Activated CD4-positive, alpha-beta T cell treated with anti-CD3 and anti-CD28 coated beads, Interleukin-2, amount 50 U/mL, for 4 hours (primary cell): ENCODE results near the gene POLR2J.
"Not testable (repeated sequence)": the region's sequence is repeated elsewhere in the genome, so short reads cannot be mapped to it uniquely, and the experiment has no call there.

Source experiments
- DNase-seq, 2 experiments: peaks; one replicate each; pipeline ENCODE4 v3.0.0-alpha.2; 2020

The POLR2J gene

DNA sequence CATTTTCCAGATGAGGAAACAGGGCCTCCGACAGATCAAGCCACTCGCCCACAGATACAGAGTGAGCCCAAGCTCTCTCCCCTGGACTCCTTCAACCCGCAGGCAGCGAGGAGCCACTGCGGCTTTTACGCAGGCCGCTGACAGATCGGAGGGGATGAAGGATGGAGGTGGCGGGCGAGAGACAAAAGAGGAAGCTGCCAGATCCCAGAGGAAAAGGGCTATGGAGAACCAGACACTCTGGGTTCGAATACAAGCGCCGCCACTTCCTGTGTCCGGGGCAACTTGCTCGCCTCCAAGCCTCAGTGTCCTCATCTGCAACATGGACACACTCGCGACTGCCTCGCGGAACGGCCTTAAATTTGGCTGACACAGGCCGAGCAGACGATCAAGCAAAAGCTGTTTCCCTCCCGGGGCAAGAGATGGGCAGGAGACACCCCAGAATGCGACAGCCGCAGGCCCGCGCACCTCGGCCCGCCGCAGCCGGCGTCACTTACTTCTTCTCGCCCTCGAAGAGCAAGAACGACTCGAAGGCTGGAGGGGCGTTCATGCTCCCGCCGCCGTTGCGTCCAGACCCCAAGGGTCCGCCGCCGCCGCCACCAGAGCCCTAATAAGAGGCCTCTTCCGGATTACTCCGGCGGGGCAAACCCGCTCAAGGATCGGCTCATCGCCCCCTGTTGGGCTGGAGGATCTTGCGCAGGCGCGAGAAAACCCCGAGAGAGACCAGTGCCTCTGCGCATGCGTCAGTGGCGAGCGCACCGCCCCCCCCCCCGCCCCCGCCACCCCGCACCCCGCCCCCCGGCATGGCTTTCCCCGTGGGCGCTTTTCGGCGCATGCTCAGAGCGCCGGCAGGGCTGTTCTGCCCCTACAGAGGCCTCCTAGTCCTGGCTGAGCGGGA lies at the start of gene POLR2J:
TSS of gene POLR2J (minus strand) at position 609 of the 895 bp plus-strand sequence. CDS start at position 547, 62 bp downstream.
- DNase-seq = peak; percentile 84 to 86

DNA sequence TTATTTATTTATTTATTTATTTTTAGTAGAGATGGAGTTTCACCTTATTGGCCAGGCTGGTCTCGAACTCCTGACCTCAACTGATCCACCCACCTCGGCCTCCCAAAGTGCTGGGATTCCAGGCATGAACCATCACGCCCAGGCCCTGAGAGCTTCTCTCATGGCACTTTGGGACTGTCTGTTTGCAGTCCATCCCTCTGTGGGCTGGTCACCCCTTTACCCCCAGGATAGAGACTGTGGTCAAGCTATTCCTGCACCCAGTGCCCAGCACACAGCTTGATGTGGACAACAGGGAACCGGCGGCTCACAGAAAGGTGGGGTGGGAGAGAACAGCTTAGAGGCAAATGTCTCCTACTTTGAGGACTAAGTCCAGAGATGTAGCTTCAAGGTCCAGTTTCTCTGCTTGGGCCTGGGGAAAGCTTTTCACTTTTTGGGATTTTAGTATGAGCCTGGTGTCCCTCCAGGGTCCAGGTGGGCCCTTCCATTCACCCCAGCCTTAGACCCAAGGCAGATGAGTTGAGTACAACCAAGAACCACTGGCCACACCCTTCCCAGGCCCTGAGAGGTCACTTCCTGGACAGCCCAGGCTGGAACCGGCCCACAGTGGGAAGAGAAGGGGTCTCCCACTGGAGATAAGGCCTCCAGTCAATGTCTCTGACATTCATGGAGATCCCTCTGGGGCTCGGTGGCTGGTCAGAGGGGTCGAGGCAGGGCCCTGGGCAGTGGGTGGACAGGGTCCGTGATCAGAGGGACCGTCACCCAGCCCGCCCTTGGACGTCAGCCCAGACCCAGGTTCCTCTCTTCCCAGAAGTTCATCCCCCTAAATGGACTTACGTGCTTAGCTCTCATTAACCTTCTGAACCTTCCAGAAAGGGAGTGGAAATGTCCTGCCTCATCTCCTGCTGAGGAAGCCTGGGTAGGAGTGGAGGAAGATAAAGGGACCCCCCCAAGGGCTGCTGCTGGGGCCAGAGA lies 49.4 kb upstream of the POLR2J start:
- DNase-seq = not testable (repeated sequence)

DNA sequence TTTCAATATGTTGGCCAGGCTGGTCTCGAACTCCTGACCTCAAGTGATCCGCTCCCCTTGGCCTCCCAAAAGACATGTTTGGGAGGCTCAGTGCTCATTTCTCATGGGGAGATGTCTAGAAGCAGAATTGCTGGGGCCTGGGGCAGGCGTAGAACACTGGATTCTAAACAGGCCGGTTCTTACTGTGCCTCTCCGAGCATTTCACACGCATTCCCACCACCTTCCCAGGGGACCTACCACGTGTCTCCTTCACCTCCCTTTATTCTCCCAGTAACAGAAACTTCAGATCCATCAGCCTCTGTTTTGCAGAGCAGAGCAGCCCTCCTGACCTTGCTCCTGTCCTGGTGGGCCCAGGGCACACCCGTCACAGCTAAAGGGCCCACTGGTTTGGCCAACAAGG lies 48.5 kb upstream of the POLR2J start:
- not testable (repeated sequence) for DNase-seq

DNA sequence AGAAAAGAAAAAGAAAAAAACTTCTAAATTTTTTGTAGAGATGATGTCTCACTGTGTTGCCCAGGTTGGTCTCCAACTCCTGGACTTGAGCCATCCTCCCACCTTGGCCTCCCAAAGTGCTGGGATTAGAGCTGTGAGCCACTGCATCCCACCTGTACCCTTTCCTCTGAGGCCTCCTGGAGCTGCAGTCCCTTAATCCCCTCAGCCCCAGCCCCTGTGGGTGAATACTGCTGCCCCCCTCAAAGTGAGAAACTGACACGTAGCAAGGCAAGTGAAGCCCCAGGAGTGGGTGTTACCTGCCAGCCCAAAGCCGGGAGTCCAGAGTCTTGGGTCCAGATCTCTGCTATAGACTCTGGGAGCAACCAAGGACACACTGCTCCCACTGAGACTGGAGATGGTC lies 46.1 kb upstream of the POLR2J start:
- not testable (repeated sequence) for DNase-seq

DNA sequence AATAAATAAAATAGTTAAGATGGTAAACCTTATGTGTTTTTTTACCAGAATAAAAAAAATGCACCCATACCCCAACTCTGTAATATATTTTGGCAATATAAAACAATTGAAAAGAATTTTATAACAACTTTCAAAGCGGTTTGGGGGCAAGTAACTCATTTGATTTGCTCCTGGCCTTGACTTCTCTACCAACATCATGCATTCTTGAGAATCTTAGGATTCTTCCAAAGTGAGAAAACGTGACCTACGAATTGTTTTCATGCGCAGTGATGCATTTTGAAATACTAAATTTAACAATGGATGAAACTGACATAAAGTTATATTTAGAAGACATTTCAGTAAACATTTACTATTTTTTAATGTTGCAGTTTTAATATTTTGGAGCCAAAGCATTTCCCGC lies 42.1 kb upstream of the POLR2J start:
- DNase-seq = not testable (repeated sequence)

DNA sequence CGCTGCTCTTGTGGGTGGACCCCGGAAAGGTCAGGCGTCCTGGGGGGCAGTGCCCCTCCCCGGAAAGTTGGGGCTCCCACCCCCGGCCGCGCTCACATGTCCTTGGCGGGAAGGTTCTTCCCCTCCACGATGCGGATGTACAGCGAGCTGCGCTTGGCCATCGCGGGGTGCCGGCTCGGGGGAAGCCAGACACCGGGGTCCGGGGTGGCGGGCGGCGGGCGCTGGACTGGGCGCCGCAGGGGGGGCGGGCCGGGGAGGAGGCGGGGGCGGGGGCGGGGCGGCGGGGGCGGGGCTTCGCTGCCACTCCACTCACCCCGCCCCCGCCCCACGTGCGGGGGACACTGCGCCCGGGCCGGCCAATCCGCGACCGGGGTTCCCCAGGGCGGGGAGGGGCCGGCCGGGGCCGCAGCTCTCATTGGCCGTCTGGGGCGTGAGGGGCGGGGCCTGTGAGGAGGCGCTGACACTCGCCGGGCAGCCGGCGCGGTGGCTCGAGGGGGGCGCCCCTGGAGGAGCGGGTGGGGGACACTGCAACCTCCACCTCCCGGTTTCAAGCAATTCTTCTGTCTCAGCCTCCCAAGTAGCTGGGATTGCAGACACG lies 38.9 kb upstream of the POLR2J start, which contains the start of gene RASA4B:
TSS of gene RASA4B (minus strand) at position 228 of the 598 bp plus-strand sequence. CDS start at position 161, 67 bp downstream.
- DNase-seq = not testable (repeated sequence)

DNA sequence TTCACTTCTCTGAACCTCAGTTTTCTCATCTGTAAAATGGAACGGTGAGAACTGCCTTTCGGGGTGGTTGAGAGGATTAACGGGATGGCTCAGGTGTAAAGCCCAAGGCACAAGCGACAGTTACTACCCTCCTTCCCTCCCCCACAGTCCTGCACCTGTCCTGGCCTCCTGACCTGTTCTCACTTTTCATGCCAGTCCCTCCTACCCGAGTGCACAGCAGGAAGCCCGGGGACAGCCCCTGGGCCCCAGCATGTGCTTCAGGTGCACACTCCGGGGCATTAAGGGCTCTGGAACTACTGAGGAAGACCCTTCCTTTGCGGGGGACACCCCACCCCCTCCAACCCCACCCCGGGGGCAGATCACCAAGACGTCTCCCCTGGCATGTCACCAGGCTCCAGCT lies 38.2 kb upstream of the POLR2J start:
- DNase-seq = not testable (repeated sequence)

DNA sequence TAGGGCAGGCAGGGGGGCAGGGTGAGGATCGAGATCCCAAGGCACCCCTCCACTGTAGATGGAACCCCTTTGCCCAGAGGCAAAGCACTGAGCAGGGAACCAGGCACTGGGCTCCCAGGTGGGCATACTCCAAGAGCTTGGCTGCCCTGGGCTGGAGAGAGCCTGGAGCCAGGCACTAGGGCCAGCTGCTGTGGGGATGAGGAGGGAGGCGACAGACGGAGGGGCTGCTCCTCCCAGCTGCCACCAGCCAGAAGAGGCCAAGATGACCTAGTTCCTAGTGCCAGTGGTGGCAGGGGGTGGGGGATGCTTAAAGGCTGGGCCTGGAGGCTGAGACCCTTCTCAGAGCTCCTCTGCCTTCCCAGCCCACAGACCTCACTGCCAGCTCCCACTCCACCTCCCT lies 37.2 kb upstream of the POLR2J start:
- not testable (repeated sequence) for DNase-seq

DNA sequence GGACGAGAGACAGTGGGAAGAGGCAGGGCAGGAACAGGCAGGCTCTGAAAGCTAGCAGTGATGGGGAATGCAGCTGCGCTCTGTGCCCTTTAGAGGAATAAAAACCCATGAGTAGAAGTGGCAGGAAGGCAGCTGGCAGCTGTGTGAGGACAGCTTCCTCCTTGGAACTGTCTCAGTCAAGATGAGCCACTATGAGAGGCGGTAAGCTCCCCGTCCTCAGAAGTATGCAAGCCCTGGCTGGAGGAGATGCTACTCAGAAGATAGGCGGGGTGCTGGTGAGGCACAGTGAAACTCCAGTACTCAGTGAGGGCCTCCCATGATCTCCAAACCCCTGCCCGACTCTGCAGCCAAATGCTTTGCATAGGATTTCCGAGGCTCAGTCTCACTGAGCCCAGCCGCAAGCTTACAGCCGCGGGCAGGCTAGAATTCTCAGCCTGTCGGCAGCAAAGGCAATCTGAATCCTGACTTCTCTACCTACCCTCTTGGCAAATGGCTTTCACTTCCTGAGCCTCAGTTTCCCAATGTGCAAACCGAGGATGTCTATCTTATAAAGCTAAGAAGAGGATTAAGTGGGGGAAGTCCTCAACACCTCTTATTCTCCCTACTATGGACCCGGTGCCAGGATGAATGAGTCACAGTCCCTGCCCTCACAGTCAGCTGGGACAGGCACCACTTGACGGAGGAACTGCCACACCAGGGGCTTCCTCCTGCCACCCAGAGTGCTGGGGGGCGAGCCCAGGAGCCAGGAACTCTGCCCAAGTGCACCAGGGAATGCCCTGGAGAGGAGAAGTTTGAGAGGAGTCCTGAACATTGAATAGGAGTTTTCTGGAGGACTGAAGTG lies 36.4 kb upstream of the POLR2J start:
- DNase-seq = not testable (repeated sequence)

DNA sequence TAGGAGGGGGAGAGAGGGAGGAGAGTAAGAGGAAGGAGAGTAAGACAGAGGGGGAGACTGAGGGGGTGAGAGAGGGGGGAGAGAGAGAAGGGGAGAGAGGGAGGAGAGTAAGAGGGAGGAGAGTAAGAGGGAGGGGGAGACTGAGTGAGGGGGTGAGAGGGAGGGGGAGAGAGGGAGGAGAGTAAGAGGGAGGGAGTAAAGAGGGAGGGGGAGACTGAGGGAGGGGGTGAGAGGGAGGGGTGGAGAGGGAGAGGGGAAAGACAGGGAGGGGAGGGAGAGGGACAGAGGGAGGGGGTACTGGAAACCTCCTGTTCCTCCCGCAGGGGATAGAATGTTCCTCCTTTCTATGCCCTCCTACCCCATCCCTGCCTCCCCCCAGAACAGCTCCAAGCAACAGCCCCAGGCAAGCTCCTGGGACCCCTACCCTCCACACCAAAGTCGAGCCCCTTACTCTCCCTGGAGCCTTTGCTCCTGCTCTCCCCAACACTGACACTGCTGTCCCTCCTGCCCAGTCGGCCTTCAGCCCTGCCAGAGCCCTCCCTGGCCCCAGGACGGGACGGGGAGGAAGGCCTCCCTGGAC lies 34.0 kb upstream of the POLR2J start:
- DNase-seq = not testable (repeated sequence)

DNA sequence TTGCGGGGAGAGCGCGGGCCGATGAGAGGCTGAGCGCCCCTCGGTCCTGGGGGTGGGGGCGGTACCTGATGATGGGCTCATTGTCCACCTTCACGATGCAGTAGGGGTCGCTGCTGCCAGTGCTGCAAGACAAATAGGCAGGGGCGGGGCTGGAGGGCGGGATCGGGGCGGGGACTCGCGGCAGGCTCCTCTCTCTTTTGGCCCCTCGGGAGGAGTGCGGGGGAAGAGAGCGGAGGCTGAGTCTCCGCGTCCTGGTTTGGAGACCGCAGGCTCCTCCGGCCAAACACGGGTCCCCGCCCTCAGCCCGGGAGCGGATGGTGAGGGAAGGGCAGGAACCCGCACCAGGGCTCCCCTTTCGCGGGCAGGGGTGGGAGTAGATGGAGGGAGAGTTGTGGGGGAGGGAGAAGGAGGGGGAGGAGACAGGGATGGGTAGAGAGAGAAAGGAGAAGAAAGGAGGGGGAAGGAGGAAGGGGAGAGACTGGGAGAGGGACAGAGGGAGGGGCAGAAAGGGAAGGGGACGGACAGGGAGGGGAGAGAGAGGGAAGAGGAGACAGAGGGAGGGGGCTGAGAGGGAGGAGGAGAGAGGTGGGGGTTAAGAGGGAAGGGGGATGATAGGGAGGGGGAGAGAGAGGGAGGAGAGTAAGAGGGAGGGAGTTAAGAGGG lies 33.3 kb upstream of the POLR2J start:
- not testable (repeated sequence) for DNase-seq

DNA sequence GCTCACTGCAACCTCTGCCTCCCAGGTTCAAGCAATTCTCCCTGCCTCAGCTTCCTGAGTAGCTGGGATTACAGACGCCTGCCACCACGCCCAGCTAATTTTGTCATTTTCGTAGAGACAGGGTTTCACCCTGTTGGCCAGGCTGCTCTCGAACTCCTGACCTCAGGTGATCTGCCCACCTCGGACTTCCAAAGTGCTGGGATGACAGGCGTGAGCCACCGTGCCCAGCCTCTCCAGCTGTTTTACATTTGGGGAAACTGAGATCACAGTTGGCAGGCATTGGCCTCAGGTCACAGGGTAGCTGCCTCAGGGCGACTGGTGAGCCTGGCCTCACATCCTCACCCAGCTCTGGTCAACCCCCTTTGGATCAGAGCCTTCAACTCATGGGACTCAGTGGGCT lies 31.9 kb upstream of the POLR2J start:
- not testable (repeated sequence) for DNase-seq

DNA sequence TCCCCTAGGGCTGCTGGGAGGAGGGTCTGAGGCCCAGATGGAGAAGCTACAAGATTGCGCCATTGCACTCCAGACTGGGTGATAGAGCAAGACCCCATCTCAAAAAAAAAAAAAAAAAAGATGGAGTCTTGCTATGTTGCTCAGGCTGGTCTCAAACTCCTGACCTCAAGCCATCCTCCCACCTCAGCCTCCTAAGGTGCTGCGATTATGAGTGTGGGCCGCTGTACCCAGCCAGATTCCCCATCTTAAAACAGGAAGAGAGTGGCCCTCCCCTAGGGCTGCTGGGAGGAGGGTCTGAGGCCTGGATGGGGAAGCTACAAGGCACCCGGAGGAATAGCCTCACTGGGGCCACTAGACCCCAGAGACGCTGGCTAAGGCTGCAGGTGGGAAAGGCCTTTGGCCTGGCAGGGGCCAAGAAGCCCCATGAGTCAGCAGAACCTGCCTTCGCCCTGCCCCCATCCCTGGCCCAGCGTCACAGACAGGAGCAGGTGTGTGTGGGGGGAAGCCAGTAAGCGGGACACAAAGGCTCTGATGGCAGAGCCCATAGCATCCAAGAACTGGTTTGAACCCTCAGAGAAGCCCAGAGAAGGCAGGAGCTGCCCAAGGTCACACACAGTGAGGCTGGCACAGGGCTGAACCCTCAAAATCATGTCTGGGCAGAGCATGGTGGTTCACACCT lies 28.8 kb upstream of the POLR2J start:
- not testable (repeated sequence) for DNase-seq

DNA sequence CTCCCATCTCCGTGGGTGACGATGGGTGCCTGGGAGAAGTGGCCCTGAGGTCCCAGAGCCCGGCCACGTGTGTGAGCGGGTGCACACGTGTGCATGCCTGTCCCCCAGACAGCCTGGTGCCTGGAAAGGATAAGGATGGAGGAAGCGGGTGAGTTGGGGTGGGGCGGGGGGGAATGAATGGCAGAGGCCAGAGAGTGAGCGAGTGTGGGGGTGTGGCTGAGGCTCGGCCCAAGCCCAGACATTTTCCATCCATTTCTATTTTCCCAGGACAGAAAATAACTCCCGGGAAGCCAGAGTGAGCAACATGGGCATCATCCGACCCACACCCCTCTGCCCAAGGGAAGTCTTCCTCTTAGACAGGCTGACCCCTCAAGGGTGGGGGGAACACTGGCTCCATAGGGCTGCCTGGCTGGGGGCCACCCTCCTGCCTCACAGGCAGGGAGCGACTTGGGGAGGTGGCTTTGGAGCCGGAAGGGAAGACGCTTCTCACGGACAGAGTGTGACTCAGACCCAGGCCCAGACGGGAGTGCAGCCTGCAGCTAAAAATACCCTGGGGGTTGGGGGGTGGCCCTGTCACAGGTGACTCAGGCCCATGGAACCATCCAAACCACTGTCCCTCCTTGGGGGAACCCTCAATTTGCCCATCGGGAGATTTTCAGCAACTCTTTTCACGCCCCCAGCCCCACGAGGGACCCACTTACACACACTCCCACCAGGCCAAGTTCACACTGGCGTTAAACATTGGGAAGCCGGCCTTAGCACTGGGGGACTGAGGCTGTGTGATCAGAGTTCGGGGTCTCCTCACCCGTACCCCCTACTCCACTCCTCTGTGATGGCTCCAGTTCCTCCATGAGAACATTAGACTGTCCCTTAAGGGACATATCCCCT lies 26.8 kb upstream of the POLR2J start:
- DNase-seq = not testable (repeated sequence)

DNA sequence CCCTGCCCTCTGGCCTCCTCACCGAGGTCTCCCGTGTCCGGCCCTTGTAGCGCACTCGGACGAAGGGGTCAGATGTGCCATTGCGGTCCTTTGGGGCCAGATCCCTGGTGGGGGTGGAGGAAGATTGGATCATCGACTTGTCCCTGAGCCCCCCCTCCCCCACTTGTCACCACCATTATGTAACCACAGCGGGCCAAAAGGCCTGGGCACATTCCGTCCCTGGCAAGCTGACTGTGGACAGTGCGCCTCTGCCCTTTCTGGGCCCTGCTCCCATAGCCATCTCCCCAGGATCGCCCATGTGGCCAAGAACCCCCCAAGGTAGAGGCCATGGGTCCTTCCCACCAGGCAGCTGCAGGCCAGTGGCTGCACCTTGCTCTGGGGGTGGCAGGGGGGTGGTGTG lies 24.4 kb upstream of the POLR2J start:
- not testable (repeated sequence) for DNase-seq

DNA sequence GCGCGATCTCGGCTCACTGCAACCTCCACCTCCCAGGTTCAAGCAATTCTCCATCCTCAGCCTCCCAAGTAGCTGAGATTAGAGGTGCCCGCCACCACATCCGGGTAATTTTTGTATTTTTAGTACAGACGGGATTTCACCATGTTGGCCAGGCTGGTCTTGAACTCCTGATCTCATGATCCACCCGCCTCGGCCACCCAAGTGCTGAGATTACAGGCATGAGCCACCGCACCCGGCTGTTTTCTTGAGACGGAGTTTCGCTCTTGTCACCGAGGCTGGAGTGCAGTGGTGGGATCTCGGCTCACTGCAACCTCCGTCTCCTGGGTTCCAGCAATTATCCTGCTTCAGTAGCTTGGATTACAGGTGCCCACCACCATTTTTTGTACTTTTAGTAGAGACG lies 19.6 kb upstream of the POLR2J start:
- not testable (repeated sequence) for DNase-seq

DNA sequence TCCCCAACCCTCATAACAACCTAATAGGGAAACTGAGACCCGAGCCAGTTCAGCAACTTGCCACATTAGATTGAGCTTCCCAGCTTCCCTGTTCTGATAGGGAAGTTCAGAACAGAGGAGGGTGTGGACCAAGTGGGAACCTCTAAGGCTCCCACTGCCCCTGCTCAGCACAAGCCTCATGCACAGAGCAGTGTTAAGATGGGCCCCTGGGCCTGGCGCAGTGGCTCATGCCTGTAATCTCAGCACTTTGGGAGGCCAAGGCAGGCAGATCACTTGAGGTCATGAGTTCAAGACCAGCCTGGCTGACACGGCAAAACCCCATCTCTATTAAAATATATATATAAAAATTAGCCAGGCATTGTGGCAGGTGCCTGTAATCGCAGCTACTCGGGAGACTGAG lies 18.6 kb upstream of the POLR2J start:
- DNase-seq = not testable (repeated sequence)

DNA sequence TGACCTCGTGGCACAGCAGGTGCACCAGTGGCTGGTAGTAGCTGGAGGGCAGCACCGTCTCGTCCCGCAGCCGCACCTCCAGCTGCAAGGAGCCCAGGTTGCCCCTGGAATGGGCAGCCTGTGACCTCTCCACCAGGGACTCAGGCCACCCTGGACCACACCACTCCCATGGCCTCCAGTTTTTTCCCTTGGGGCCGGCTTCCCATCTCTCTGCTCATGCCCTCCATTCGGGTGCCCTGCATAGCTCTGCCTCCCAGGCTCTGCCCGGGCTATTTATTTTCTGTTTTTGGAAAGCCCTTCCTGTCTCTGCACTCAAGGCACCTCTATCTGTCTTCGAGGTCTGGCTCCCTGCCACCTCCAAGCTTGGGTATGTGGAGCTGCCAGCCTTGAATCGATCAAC lies 18.1 kb upstream of the POLR2J start:
- DNase-seq = not testable (repeated sequence)
